ENCODE data around the gene TLNRD1.

Gene TLNRD1

DNA sequence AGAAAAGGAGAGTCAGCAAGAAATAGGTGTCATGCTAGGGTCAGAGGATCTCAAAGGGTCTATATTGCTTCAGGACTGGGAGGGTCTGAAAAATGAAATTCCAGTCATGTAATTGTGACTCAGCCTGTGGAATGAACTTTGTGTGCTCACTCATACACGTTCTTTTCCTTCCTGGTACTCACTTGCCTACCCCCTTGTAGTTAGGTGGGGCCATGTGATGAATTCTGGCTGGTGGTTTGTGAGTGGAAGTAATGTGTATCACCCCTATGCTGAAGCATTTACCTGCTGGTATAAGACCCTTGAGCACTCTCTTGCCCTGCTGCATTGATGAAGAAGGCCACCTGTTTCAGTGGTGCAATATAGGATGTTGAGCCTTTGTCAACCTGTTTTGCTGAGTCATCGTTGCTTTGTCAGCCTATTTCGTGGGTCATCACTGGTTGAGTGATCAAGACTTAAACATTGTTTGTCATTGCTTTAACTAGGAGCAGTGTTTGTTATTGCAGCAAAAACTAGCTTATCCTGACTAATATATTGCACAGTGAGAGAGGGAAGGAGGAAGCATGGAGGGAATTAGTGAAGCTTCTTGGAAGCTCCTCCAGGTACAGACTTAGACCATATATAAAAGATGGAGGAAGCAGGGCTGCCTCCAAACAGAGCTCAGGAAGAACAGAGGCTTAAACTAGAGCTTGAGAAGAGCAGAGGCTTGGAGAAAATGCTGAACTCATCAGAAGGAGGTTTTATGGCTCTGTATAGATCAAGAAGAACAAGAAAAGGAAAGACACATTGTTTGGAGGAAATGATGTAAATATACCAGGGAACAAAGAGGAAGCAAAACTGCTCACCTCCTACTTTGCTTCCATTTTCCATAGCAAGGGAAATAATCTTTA lies 28.9 kb downstream of the TLNRD1 start:
- Mint-ChIP-seq H3K4me1 (peaks cover 28% of the 10 kb centered on the region), H3K4me3 (no peak overlapping the region), H3K27me3 (ENCODE audit: low read depth) (no peaks in the 10 kb centered on the region), H3K9me3 (peaks cover 6% of the 10 kb centered on the region), H3K27ac (no peak overlapping the region), H3K36me3 (ENCODE audit: low read depth) (no peaks in the 10 kb centered on the region)
- TF ChIP-seq, protein P1, sequence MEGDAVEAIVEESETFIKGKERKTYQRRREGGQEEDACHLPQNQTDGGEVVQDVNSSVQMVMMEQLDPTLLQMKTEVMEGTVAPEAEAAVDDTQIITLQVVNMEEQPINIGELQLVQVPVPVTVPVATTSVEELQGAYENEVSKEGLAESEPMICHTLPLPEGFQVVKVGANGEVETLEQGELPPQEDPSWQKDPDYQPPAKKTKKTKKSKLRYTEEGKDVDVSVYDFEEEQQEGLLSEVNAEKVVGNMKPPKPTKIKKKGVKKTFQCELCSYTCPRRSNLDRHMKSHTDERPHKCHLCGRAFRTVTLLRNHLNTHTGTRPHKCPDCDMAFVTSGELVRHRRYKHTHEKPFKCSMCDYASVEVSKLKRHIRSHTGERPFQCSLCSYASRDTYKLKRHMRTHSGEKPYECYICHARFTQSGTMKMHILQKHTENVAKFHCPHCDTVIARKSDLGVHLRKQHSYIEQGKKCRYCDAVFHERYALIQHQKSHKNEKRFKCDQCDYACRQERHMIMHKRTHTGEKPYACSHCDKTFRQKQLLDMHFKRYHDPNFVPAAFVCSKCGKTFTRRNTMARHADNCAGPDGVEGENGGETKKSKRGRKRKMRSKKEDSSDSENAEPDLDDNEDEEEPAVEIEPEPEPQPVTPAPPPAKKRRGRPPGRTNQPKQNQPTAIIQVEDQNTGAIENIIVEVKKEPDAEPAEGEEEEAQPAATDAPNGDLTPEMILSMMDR (IDR thresholded peaks at IDR 0.05; ENCODE audit: unreplicated experiment in 3 of 3) = no peak

DNA sequence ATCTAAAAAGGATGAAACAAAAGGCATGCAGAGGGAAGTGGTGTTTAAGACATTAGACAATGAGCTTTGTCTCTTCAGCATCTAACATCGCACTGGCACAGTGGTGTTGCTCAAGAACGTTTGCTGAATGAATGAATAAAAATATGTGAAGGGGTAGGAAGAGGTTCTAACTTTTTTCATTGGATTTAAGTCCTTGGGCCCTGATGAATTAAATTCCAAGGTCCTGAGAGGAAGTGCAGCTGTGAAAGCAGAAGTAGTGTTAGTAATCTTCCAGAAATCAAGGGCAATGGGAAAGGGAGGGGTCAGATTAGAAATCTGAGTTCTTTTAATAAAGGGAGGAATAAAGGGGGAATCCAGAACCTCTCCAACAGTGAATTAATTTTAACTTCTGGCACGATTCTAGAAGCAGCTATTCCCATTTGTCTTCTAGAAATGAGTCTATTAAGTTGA lies 29.6 kb downstream of the TLNRD1 start:
- H3K4me3 Mint-ChIP-seq = no peak overlapping the region
- no peak overlapping the region for H3K27ac Mint-ChIP-seq
- peaks cover 23% of the 10 kb centered on the region for H3K4me1 Mint-ChIP-seq
- H3K27me3 Mint-ChIP-seq (ENCODE audit: low read depth) = no peaks in the 10 kb centered on the region
- TF ChIP-seq, protein P1 (IDR thresholded peaks at IDR 0.05; ENCODE audit: unreplicated experiment in 3 of 3) = no peak
- H3K36me3 Mint-ChIP-seq (ENCODE audit: low read depth) = no peaks in the 10 kb centered on the region
- peaks cover 6% of the 10 kb centered on the region for H3K9me3 Mint-ChIP-seq

DNA sequence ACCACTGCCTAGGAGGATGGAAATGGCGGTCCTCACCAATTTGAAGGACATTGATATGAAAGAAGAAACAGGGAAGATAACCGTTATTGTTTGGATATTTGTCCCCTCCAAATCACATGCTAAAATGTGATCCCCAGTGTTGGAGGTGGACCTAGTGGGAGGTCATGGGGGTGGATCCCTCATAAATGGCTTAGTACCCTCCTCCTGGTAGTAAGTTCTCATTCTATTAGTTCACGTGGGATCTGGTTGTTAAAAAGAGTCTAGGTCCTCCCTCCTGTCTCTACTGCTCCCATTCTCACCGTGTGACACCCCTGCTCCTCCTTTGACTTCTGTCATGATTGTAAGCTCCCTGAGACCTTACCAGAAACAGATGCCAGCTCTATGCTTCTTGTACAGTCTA lies 30.5 kb downstream of the TLNRD1 start:
- H3K4me1 Mint-ChIP-seq = peaks cover 19% of the 10 kb centered on the region
- TF ChIP-seq, protein P1 (IDR thresholded peaks at IDR 0.05; ENCODE audit: unreplicated experiment in 3 of 3) = no peak
- H3K36me3 Mint-ChIP-seq (ENCODE audit: low read depth) = no peaks in the 10 kb centered on the region
- H3K27ac Mint-ChIP-seq = no peak overlapping the region
- peaks cover 6% of the 10 kb centered on the region for H3K9me3 Mint-ChIP-seq
- no peaks in the 10 kb centered on the region for H3K27me3 Mint-ChIP-seq (ENCODE audit: low read depth)
- H3K4me3 Mint-ChIP-seq = no peak overlapping the region

- H3K4me3 Mint-ChIP-seq = no peak overlapping the region
- peaks cover 6% of the 10 kb centered on the region for H3K9me3 Mint-ChIP-seq
- TF ChIP-seq, protein P1 (IDR thresholded peaks at IDR 0.05; ENCODE audit: unreplicated experiment in 3 of 3) = no peak
- H3K27ac Mint-ChIP-seq = no peak overlapping the region
- no peaks in the 10 kb centered on the region for H3K36me3 Mint-ChIP-seq (ENCODE audit: low read depth)
- H3K4me1 Mint-ChIP-seq = peaks cover 11% of the 10 kb centered on the region
- no peaks in the 10 kb centered on the region for H3K27me3 Mint-ChIP-seq (ENCODE audit: low read depth)
Measured at GRCh38 chr15:81032355-81032754, 31.6 kb downstream of the TLNRD1 start.

GRCh38 chr15:81032818-81033217 lies 32.1 kb downstream of the TLNRD1 start:
- Mint-ChIP-seq H3K27ac (peak overlapping the region in 2 of 3 experiments; percentile 82 to 83), H3K36me3 (ENCODE audit: low read depth) (no peaks in the 10 kb centered on the region), H3K27me3 (ENCODE audit: low read depth) (no peaks in the 10 kb centered on the region), H3K9me3 (peaks cover 6% of the 10 kb centered on the region), H3K4me1 (peaks cover 11% of the 10 kb centered on the region), H3K4me3 (no peak overlapping the region)
- TF ChIP-seq, protein P1 (IDR thresholded peaks at IDR 0.05; ENCODE audit: unreplicated experiment in 3 of 3) = no peak

DNA sequence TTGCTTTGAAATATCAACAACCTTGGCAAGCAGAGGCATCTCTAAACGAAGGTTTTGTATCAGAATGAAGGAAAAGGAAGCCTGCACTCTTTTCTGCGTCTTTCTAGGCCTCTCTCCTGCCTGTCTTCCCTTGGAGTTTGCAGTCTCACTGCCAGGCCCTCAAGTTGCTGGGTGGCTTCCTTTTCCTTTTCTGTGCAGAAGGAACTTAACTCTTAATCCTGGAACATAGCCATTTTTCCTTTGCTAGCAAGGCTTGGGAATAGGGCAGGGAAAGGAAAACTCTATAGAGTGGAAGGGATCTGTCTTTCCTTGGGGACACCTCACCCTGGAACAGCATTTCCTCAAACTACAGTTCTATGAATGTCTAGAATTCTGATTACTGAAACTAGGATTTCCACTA lies 32.8 kb downstream of the TLNRD1 start:
- Mint-ChIP-seq H3K27ac (peak overlapping the region in 2 of 3 experiments; percentile 82 to 83), H3K27me3 (ENCODE audit: low read depth) (no peaks in the 10 kb centered on the region), H3K36me3 (ENCODE audit: low read depth) (no peaks in the 10 kb centered on the region), H3K9me3 (peaks cover 6% of the 10 kb centered on the region), H3K4me1 (peaks cover 11% of the 10 kb centered on the region), H3K4me3 (no peak overlapping the region)
- TF ChIP-seq, protein P1 (IDR thresholded peaks at IDR 0.05; ENCODE audit: unreplicated experiment in 3 of 3) = no peak

Data from nephron (organoid).